GM12801 (cell line): ENCODE data around the gene FAM89A.

Experiments
- TF ChIP-seq, protein P1 (sequence below): IDR thresholded peaks from one replicate; pipeline ENCODE4 v1.5.1; 2011; ENCODE audit warnings: control low read depth; ENCODE audit not compliant: insufficient read length; ENCODE audit errors: extremely low read depth

Gene FAM89A

DNA sequence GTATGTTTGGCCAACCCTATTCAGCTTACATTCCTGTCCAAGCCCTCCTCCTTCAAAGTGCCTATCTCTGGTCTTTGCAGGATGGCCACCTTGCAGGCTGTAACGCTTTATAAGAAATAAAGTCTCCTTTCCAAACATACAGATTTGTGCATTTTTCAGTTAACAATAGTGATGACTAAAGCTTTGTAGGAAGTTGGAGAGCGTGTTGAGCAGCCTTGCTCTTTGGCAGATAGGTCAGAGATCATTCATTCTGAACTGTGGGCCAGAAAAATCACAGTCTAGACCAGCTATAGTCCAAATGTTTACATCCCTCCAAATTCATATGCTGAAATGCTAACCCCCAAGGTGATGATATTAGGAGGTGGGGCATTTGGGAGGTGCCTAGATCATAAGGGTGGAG is 34.0 kb upstream of the FAM89A start:
- TF ChIP-seq, protein P1, sequence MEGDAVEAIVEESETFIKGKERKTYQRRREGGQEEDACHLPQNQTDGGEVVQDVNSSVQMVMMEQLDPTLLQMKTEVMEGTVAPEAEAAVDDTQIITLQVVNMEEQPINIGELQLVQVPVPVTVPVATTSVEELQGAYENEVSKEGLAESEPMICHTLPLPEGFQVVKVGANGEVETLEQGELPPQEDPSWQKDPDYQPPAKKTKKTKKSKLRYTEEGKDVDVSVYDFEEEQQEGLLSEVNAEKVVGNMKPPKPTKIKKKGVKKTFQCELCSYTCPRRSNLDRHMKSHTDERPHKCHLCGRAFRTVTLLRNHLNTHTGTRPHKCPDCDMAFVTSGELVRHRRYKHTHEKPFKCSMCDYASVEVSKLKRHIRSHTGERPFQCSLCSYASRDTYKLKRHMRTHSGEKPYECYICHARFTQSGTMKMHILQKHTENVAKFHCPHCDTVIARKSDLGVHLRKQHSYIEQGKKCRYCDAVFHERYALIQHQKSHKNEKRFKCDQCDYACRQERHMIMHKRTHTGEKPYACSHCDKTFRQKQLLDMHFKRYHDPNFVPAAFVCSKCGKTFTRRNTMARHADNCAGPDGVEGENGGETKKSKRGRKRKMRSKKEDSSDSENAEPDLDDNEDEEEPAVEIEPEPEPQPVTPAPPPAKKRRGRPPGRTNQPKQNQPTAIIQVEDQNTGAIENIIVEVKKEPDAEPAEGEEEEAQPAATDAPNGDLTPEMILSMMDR, result no peak

DNA sequence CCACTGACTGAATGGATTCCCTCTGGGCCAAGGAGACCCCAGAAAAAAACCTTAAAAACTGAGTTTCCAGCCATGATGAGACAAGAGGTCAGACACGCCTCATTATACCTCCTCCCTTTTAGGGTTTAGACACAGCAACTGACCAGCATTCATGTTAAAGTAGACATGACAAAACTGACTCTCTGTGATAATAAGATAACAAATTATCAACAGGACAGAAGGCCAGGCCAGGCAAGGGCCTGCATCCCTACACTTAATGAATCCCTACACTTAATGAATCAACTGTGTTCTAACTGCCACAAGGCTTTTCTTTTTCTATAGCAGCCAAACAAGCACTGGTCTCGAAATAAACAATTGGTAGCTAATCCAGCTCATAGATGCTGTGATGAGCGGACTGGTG is 33.3 kb upstream of the FAM89A start:
- TF ChIP-seq, protein P1, result no peak

DNA sequence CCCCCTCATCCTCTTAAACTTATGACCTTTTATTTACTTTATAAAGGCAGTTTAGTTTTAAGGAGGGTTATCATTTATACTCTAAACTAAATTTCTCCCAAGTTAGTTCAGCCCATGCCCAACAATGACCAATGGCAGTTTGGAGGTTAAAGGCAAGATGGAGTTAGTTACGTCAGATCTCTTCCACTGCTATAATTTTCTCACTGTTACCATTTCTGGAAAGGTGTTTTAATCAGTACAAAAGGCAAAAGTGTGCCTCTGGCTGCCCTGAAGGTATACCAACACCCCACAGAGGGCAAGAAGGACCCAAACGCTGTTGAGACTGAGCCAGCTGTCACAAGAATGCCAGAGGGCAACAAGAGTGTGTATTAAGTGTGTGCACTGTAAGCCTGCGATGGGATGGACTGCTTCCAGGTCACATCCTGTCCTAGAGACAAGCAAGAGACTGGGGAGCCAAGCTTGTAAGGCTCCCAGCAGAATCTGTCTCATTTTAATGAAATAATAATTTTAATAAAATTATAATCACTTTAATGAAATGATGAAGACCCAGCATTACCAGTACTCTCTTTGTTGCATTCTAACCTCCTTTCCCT is 32.5 kb upstream of the FAM89A start:
- TF ChIP-seq, protein P1, result no peak

DNA sequence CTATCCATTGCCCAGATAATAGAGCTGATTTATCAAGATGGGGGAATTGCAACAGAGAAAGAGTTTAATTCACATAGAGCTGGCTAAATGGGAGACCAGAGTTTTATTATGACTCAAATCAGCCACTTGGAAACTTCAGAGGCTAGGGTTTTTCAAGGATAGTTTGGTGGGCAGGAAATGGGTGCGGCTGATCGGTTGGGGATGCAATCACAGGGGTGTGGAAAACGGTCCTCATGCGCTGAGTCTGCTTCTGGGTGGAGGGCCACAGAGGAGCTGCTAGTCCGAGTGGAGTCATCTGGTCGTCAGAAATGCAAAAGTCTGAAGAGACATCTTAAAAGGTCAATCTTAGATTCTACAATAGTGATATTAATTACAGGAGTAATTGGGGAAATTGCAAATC is 32.0 kb upstream of the FAM89A start:
- TF ChIP-seq, protein P1, result no peak

DNA sequence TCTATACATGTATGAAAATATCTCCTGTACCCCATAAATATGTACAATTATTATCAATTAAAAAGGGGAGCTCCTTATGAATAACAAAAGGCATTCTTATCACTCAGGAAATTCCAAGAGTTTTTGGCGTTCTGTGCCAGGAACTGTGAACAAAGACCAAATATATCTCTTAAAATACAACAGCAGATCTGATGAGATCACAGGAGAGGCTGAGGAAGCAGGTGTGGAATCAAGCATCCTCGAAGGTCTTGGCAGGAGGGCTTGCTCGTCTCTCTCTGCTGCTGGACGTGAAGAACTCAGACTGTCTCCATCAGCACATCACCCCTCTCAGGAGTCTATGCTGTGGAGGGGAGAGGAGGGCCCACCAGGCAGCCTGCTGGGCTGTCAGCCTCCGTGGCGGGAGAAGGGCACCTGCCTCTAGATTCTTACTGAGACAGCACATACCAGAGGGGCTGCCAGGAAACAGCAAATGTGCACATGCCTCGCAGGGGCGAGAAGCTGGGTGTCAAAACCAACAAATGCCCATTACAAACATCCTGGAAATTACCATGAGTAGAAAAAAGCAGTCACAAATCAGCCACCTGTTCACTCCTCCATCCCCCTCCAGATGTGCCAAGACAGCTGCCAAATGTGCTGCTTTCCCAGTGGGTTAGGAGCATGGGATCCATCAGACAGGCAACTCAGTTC is 30.8 kb upstream of the FAM89A start:
- TF ChIP-seq, protein P1, result no peak

DNA sequence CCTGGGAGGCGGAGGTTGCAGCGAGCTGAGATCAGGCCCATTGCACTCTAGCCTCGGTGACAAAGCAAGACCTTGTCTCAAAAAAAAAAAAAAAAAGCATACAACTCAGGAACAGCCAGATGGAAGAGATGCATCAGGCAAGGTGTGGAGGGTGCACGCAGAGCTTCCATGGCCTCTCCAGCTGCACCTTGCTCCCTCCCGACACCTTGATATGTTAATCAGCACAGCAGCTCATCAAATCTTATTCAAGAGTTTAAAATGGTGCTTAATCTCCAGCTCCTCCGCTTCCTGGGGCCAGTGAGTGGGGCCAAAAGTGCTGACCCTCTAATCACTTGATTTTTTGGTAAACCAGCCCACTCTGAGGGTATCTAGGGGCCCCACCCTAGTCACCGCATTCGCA is 29.3 kb upstream of the FAM89A start:
- TF ChIP-seq, protein P1, result no peak

DNA sequence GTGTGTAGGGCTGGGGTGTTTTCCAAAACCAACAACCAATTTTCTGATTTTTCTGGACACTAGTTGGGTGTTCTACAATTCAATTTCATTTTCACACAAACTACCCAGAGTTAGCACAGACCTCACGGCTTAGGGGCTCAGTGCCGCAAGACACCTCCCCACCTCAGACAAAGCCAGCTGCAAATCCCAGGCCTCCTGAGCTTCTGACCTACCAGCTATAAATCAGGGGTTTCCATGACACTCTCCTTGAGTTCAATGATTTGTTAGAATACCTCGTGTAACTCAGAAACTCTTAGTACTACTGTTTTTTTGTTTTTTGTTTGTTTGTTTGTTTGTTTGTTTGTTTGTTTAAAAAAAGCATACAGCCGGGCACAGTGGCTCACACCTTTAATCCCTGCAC is 28.7 kb upstream of the FAM89A start:
- TF ChIP-seq, protein P1, result no peak
